GM12892 (cell line): Measurements from ENCODE around the gene BET1L.

Source experiments
- POLR2A ChIP-seq: IDR thresholded peaks from 2 replicates; pipeline ENCODE4 v1.6.1; 2011; ENCODE audit warnings: low read depth, low read length, control low read depth
- TAF1 ChIP-seq: IDR thresholded peaks from 2 replicates; pipeline ENCODE4 v1.6.1; 2011; ENCODE audit warnings: low read depth, mild to moderate bottlenecking, control low read depth, low read length, borderline replicate concordance

DNA sequence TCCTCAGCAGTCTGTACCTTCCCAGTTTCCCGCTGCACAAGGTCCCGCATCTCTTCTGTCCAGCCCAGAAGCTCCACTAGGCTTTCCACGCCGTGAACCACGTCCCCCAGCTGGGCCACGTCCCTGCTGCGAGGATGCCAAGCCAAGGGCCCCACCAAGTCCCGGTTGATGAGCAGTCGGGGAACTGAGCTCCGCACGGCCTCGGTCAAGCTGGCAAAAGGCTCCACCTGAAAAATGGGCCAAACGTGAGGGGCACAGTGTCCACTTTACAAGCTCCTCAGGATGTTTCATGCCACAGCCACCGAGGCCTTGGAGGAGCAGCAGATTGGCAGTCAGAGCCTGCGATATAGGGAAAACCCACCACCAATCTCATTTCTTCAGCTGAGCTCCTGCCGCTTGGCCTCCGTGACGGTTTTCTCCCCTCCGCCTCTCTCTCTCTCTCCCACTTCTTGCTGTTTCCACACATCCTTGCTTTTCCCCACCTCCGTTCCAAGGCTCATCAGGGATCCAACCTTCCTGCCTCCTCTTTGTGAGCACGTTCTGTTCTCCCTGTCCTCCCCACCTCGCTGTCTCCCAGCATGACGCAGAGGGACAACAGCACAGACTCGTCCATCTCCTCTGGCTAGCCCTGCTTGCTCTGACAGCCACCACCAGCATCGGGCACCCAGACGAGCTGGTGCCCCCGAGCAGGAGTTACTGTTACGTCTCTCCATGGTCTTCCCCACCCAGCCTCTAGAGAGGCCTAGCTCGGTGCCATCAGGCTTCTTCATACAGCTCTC is 11.8 kb upstream of the BET1L start:
- no peak for TF ChIP-seq TAF1
- no peak for TF ChIP-seq POLR2A
